Prostate gland (tissue), 2 donors: ENCODE results near the gene ATP6V1G2. TPM values are rescaled to one million over a fixed set of nuclear protein-coding genes. Genes with fewer than 3 reads are reported as not detected.

ENCODE experiments used
- DNase-seq: peaks from one replicate; pipeline ENCODE4 v3.0.0-alpha.2; 2019; ENCODE audit warnings: low spot score
- H3K27ac ChIP-seq, 2 donors: fragments of 200-600 bp; sonication (generic); 2 replicates each; pipeline ENCODE4 v1.5.1; 2017 to 2019
- H3K27me3 ChIP-seq: fragments of 200-600 bp; sonication (generic); replicated peaks from 2 replicates; pipeline ENCODE4 v1.5.1; 2019; ENCODE audit not compliant: insufficient read depth
- H3K36me3 ChIP-seq, 2 donors: fragments of 200-600 bp; sonication (generic); 1 replicate in 1 of 2; 2 replicates in 1 of 2; pipeline versions ENCODE4 v1.5.1 to v1.8.1; 2017 to 2019
- H3K4me1 ChIP-seq: fragments of 200-600 bp; sonication (generic); replicated peaks from 2 replicates; pipeline ENCODE4 v1.5.1; 2019
- H3K4me3 ChIP-seq, 2 donors: fragments of 200-600 bp; sonication (generic); 2 replicates each; pipeline ENCODE4 v1.5.1; 2017 to 2019
- H3K9me3 ChIP-seq: fragments of 200-600 bp; sonication (generic); 2 replicates; pipeline ENCODE4 v1.5.1; 2017
- CTCF ChIP-seq, 4 experiments: fragments of 200-600 bp in 2 of 4; fragments of 450-650 bp in 2 of 4; sonication (generic) in 2 of 4; IDR thresholded peaks; 1 replicate in 3 of 4; 2 replicates in 1 of 4; pipeline ENCODE4 v1.5.1; 2016 to 2019; ENCODE audit warnings: antibody characterized with exemption in 4 of 4, mild to moderate bottlenecking in 2 of 4, moderate library complexity in 2 of 4
- POLR2A ChIP-seq: fragments of 450-650 bp; IDR thresholded peaks from one replicate; pipeline ENCODE4 v1.6.1; 2016; ENCODE audit warnings: antibody characterized with exemption, mild to moderate bottlenecking
- POLR2AphosphoS5 ChIP-seq: sonication (generic); formaldehyde crosslinking; IDR thresholded peaks from one replicate; pipeline ENCODE4 v1.6.1; 2017; ENCODE audit warnings: antibody characterized with exemption
- WGBS: methylation state at CpG from one replicate; pipeline ENCODE4 v1.1.5; 2018; 5-methylcytosine and 5-hydroxymethylcytosine counted together
- intact Hi-C: fragments of 100-400 bp; cut with DNase I; formaldehyde crosslinking; loops from one replicate; pipeline ENCODE4 v1.14.2; 2022
- total RNA-seq, 2 donors: library from RNA; depleted of rRNA; stranded (reverse); fragments of >200 nt; gene quantifications; one replicate each; pipeline ENCODE4 v1.1.0, GENCODE V29; 2016

Gene ATP6V1G2
- total RNA-seq, 2 donors from 2014 or later, result 0.36 to 0.74 TPM

GRCh38 chr6:31529329-31530150 lies 16.9 kb downstream of the ATP6V1G2 start:
- no peaks in the 10 kb centered on the region for H3K9me3 ChIP-seq
- no peak overlapping the region for H3K4me3 ChIP-seq
- no peak overlapping the region for H3K27ac ChIP-seq
- no peaks in the 10 kb centered on the region for H3K27me3 ChIP-seq
- intact Hi-C loops, result no loop called here
- TF ChIP-seq POLR2AphosphoS5, result no peak
- TF ChIP-seq CTCF (IDR thresholded peaks at IDR 0.05), result no peak
- H3K36me3 ChIP-seq, result peaks cover 11 to 14% of the 10 kb centered on the region in 2 donors
- WGBS, result 44% methylated on average over 12 of the region's 12 CpGs
- DNase-seq, result no peak
- H3K4me1 ChIP-seq, result no peaks in the 10 kb centered on the region

- peaks cover 11 to 13% of the 10 kb centered on the region in 2 donors for H3K36me3 ChIP-seq
- H3K27me3 ChIP-seq, result no peaks in the 10 kb centered on the region
- no peaks in the 10 kb centered on the region for H3K9me3 ChIP-seq
- intact Hi-C loops, result no loop called here
- no peak within 1 kb of the TSS for H3K27ac ChIP-seq
- no peak within 1 kb of the TSS for H3K4me3 ChIP-seq
- DNase-seq, result no peak
- no peaks in the 10 kb centered on the region for H3K4me1 ChIP-seq
- TF ChIP-seq CTCF (IDR thresholded peaks at IDR 0.05) (no peak), POLR2A (no peak), POLR2AphosphoS5 (no peak)
- WGBS, result 74% methylated on average over 7 of the region's 7 CpGs
Measured at GRCh38 chr6:31528821-31529328, 17.5 kb downstream of the ATP6V1G2 start, which contains the start of gene MCCD1. Gene MCCD1, plus strand, starts transcription at chr6:31528962. Its CDS starts 53 bp downstream, at chr6:31529015.

- no peak for DNase-seq
- H3K27ac ChIP-seq, result no peak overlapping the region
- no peaks in the 10 kb centered on the region for H3K27me3 ChIP-seq
- H3K4me3 ChIP-seq, result no peak overlapping the region
- no peak for TF ChIP-seq POLR2A
- no peak for TF ChIP-seq POLR2AphosphoS5
- TF ChIP-seq CTCF (IDR thresholded peaks at IDR 0.05), result no peak
- no peaks in the 10 kb centered on the region for H3K9me3 ChIP-seq
- intact Hi-C loops, result no loop called here
- 78% methylated on average over 4 of the region's 4 CpGs for WGBS
- no peaks in the 10 kb centered on the region for H3K4me1 ChIP-seq
- peaks cover 11 to 13% of the 10 kb centered on the region in 2 donors for H3K36me3 ChIP-seq
Measured at GRCh38 chr6:31528307-31528777, 18.1 kb downstream of the ATP6V1G2 start.

GRCh38 chr6:31525932-31526591 lies 20.3 kb downstream of the ATP6V1G2 start:
- intact Hi-C loops, result no loop called here

More at GRCh38 chr6:31525932-31526591, 20.3 kb downstream of the ATP6V1G2 start:
- Histone ChIP-seq H3K36me3 (peaks cover 4% of the 10 kb centered on the region in 2 donors), H3K4me3 (no peak overlapping the region), H3K27me3 (no peaks in the 10 kb centered on the region), H3K27ac (no peak overlapping the region), H3K4me1 (no peaks in the 10 kb centered on the region), H3K9me3 (no peaks in the 10 kb centered on the region)
- no peak for DNase-seq
- TF ChIP-seq CTCF (IDR thresholded peaks at IDR 0.05) (no peak), POLR2AphosphoS5 (no peak), POLR2A (no peak)
- 81% methylated on average over 4 of the region's 4 CpGs for WGBS
